PC-9 (cell line): Measurements from ENCODE around the gene LACTB. TPM values are rescaled to one million over a fixed set of nuclear protein-coding genes. Genes with fewer than 3 reads are reported as not detected.

Experiments used
- BruUV-seq: library from RNA; stranded (reverse); fragments of 400-500 nt; replicated peaks from 2 replicates; lab custom pipeline; 2021; lab: Mats Ljungman, UMichigan
- CTCF ChIA-PET: fragments of 300-600 bp; sonication (Branson Sonifier 250); formaldehyde crosslinking; loops from one replicate; lab custom pipeline; 2022; ENCODE audit warnings: antibody characterized with exemption; lab: Charles Lee
- POLR2A ChIA-PET: fragments of 300-600 bp; sonication (Branson Sonifier 250); formaldehyde crosslinking; loops from one replicate; lab custom pipeline; 2022; ENCODE audit warnings: antibody characterized with exemption; ENCODE audit not compliant: unreplicated experiment; lab: Charles Lee
- DNase-seq, 2 experiments: peaks; one replicate each; pipeline versions ENCODE4 v3.0.0 to v3.0.0-alpha.2; 2015 to 2022; ENCODE audit warnings: mixed read lengths in 1 of 2
- H2AFZ ChIP-seq: fragments of 200-600 bp; sonication (generic); 2 replicates; pipeline ENCODE4 v1.8.1; 2017; ENCODE audit warnings: antibody characterized with exemption
- H3F3A ChIP-seq: fragments of 200-600 bp; sonication (generic); 2 replicates; pipeline ENCODE4 v1.8.1; 2017; ENCODE audit warnings: antibody characterized with exemption, mild to moderate bottlenecking, low read depth; ENCODE audit not compliant: insufficient read depth
- H3K27ac ChIP-seq: fragments of 200-600 bp; sonication (generic); 2 replicates; pipeline ENCODE4 v1.6.1; 2016; ENCODE audit warnings: mixed run types
- H3K27me3 ChIP-seq: fragments of 200-600 bp; sonication (generic); 2 replicates; pipeline ENCODE4 v1.6.1; 2016; ENCODE audit warnings: low read depth, mixed run types; ENCODE audit not compliant: insufficient read depth
- H3K36me3 ChIP-seq: fragments of 200-600 bp; sonication (generic); 2 replicates; pipeline ENCODE4 v1.6.1; 2016; ENCODE audit warnings: low read depth, mixed run types
- H3K4me1 ChIP-seq: fragments of 200-600 bp; sonication (generic); replicated peaks from 2 replicates; pipeline ENCODE4 v1.6.1; 2016; ENCODE audit warnings: mixed run types; ENCODE audit not compliant: insufficient read depth
- H3K4me2 ChIP-seq: fragments of 200-600 bp; sonication (generic); 2 replicates; pipeline ENCODE4 v1.6.1; 2017; ENCODE audit warnings: mixed run types
- H3K4me3 ChIP-seq: fragments of 200-600 bp; sonication (generic); 2 replicates; pipeline ENCODE4 v1.6.1; 2016; ENCODE audit warnings: mixed run types
- H3K79me2 ChIP-seq: fragments of 200-600 bp; sonication (generic); 2 replicates; pipeline ENCODE4 v1.6.1; 2017; ENCODE audit warnings: low read depth, mixed run types
- H3K9me2 ChIP-seq: fragments of 200-600 bp; sonication (generic); 2 replicates; pipeline ENCODE4 v1.8.1; 2017; ENCODE audit warnings: mild to moderate bottlenecking; ENCODE audit not compliant: insufficient read depth
- H3K9me3 ChIP-seq: fragments of 200-600 bp; sonication (generic); 2 replicates; pipeline ENCODE4 v1.8.1; 2016; ENCODE audit warnings: low read depth; ENCODE audit not compliant: insufficient read depth
- H4K20me1 ChIP-seq: fragments of 200-600 bp; sonication (generic); 2 replicates; pipeline ENCODE4 v1.8.1; 2017; ENCODE audit not compliant: insufficient read depth
- CTCF ChIP-seq: fragments of 200-600 bp; sonication (generic); conservative IDR thresholded peaks from 2 replicates; pipeline ENCODE4 v1.6.1; 2017; ENCODE audit warnings: mixed run types, antibody characterized with exemption, mild to moderate bottlenecking, moderate library complexity
- EZH2 ChIP-seq: fragments of 200-600 bp; sonication (generic); IDR thresholded peaks from 2 replicates; pipeline ENCODE4 v1.8.0; 2017; ENCODE audit warnings: antibody characterized with exemption, low read depth
- intact Hi-C: fragments of 100-400 bp; cut with micrococcal nuclease; formaldehyde crosslinking; loops from one replicate; pipeline ENCODE4 v1.10.0; 2022; ENCODE audit not compliant: unreplicated experiment
- total RNA-seq: library from RNA; stranded (reverse); gene quantifications from 2 replicates; pipeline ENCODE4 v1.2.3, GENCODE V29; 2021

Gene LACTB
- total RNA-seq, 1 experiment from 2014 or later = 17.1 TPM

DNA sequence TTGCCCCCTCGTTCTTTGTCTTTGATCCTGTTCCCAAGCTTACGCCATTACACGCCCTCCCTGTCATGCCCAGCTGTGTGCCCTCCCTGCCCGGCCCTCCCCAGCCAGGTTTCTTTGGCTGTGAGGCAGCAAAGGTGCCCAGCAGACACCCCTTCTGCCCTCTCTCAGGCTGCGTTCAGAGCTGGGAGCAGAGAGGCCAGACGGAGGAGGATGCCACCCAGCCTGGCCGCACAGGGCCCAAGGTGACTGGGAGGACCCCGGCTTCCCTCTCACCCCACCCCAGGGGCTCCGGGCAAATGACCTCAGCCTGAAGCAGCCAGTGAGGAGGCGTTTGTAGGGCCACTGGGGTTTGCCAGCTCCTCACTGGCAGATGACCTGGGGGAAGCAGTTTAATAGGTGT is 30.8 kb upstream of the LACTB start:
- no peak for DNase-seq
- Histone ChIP-seq H3K27ac (no peak overlapping the region), H2AFZ (no peak overlapping the region), H3F3A (no peaks in the 10 kb centered on the region), H3K9me2 (no peaks in the 10 kb centered on the region), H3K4me2 (no peak overlapping the region), H3K79me2 (no peaks in the 10 kb centered on the region), H3K9me3 (no peaks in the 10 kb centered on the region), H4K20me1 (no peaks in the 10 kb centered on the region), H3K36me3 (no peaks in the 10 kb centered on the region), H3K4me1 (no peaks in the 10 kb centered on the region), H3K27me3 (no peaks in the 10 kb centered on the region), H3K4me3 (no peak overlapping the region)
- BruUV-seq = no TSS peak
- ChIA-PET CTCF (no interaction called here), POLR2A (no interaction called here)
- intact Hi-C loops = loop anchor here (5.0 kb wide), 2 partner anchors 194 to 239 kb away; no protein-coding TSS in a partner anchor
- TF ChIP-seq EZH2 (no peak), CTCF (no peak)

DNA sequence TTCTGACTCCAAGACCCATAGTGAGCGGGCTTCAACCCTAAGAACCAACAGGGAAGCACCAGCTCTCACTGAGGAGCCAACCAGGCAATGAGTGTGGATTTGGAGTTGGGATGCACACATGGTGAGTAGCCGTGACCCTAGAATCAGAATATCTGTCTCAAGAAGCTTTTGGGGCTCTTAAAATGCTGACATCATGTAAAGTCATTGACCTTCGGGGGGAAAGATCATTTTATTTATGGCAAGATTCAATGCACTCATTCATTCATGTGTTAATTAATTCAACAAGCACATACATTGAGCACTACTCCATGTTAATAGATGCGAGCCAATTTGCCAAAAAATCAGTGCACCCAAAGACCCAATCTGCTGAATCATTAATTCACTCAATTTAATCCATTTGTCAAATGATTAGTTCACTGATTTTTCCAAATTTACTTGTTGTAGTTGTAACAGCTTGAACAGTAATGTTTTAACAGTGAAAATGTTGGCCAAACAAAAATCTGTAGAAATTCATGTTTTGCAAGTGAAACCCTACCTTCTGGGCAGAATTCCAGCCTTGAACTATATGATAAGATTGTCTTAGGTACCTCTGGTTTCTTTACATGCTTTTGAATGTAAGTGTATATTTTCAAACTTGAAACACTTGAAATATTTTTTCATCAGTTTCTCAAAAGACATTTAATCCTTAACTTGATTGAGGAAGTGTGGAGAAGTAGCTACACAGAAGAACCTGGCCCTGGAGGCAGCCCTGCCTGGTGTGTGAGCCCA is 29.8 kb upstream of the LACTB start:
- CTCF ChIA-PET = no interaction called here
- Histone ChIP-seq H2AFZ (no peak overlapping the region), H3K4me1 (no peaks in the 10 kb centered on the region), H3K4me3 (no peak overlapping the region), H3K4me2 (no peak overlapping the region), H3K9me3 (no peaks in the 10 kb centered on the region), H3K27me3 (no peaks in the 10 kb centered on the region), H3K27ac (no peak overlapping the region), H4K20me1 (no peaks in the 10 kb centered on the region), H3F3A (no peaks in the 10 kb centered on the region), H3K79me2 (no peaks in the 10 kb centered on the region), H3K36me3 (no peaks in the 10 kb centered on the region), H3K9me2 (no peaks in the 10 kb centered on the region)
- DNase-seq = no peak
- intact Hi-C loops = loop anchor here (2.0 to 5.0 kb wide), 3 partner anchors 43 to 240 kb away; no protein-coding TSS in a partner anchor
- BruUV-seq = no TSS peak
- POLR2A ChIA-PET = no interaction called here
- no peak for TF ChIP-seq EZH2
- no peak for TF ChIP-seq CTCF

GRCh38 chr15:63093486-63094205 is 28.0 kb upstream of the LACTB start:
- H3F3A ChIP-seq = no peaks in the 10 kb centered on the region
- intact Hi-C loops = loop anchor here (1.0 to 5.0 kb wide), 4 partner anchors 45 to 311 kb away; no protein-coding TSS in a partner anchor
- H3K4me3 ChIP-seq = no peak overlapping the region
- no peak overlapping the region for H2AFZ ChIP-seq
- H3K36me3 ChIP-seq = no peaks in the 10 kb centered on the region
- H4K20me1 ChIP-seq = no peaks in the 10 kb centered on the region
- no peaks in the 10 kb centered on the region for H3K9me3 ChIP-seq
- H3K4me2 ChIP-seq = no peak overlapping the region
- TF ChIP-seq EZH2 (no peak), CTCF (peak; percentile 78)
- no peaks in the 10 kb centered on the region for H3K9me2 ChIP-seq
- H3K27me3 ChIP-seq = no peaks in the 10 kb centered on the region
- ChIA-PET POLR2A (interaction anchor here (0.6 kb wide), 1 partner anchor 444 kb away, joined by 4 read pairs; no protein-coding TSS in a partner anchor), CTCF (interaction anchor here (0.6 to 1.3 kb wide), 4 partner anchors 46 to 351 kb away, joined by 3 to 6 read pairs (median 4); no protein-coding TSS in a partner anchor)
- no peak overlapping the region for H3K27ac ChIP-seq
- no peaks in the 10 kb centered on the region for H3K79me2 ChIP-seq
- no peaks in the 10 kb centered on the region for H3K4me1 ChIP-seq
- no TSS peak for BruUV-seq
- peak in 1 of 2 experiments; percentile 70 for DNase-seq
